Activated CD8-positive, alpha-beta memory T cell treated with anti-CD3 and anti-CD28 coated beads for 1 hour (primary cell): ENCODE results near the gene SLAMF6.
"Not testable (repeated sequence)": the region's sequence is repeated elsewhere in the genome, so short reads cannot be mapped to it uniquely, and the experiment has no call there.

Experiments
- DNase-seq, 2 donors: peaks; one replicate each; pipeline ENCODE4 v3.0.0-alpha.2; 2020; ENCODE audit warnings: low read depth in 1 of 2; ENCODE audit errors: extremely low read depth in 1 of 2

The SLAMF6 gene

GRCh38 chr1:160522622-160523345 is at the start of gene SLAMF6:
Gene SLAMF6, minus strand, starts transcription at chr1:160523255. Its CDS starts 63 bp downstream, at chr1:160523192.
- peak in 1 of 2 donors; percentile 8 for DNase-seq

DNA sequence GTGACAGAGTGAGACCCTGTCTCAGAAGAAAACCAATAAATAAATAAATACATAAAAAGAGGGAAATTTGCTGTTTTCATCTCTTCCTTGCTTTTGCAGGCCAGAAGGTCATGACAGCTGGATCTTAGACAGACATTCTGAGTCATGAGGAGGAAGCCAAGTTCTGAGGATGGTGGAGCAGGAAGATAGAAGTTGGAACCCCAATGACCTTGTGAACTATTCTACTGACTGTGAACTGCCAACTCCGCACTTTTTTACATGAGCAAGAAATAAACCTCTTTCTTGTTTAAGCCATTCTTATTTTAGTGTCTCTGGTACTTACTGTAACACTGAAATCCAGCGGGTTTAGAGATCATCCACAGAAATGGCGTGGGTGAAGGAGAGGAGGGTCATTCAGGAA is 47.8 kb upstream of the SLAMF6 start:
- no peak for DNase-seq

DNA sequence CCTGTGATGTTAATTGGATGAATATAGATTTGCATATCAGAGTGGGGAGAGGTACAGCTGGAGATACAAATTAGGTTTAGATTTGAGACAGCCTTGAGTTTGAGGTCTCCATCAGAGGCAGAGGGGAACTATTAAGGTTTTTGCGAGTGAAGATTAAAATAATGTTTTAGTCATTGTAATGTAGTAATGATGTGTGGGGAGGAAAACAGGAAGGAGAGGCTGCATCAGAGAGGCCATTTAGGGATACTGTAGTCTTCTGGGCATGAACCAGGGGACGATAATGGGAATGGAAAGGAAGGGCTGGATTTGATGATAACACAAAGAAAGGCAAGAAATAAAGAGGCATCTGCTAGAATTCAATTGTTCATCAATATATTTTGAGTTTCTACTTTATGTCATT is 46.8 kb upstream of the SLAMF6 start:
- no peak for DNase-seq

GRCh38 chr1:160567858-160568682 is 45.0 kb upstream of the SLAMF6 start:
- DNase-seq, result peak; percentile 30 to 56

GRCh38 chr1:160567341-160567740 is 44.3 kb upstream of the SLAMF6 start:
- DNase-seq, result no peak

GRCh38 chr1:160565564-160565963 is 42.5 kb upstream of the SLAMF6 start:
- no peak for DNase-seq

GRCh38 chr1:160563230-160563629 is 40.2 kb upstream of the SLAMF6 start:
- not testable (repeated sequence) for DNase-seq

DNA sequence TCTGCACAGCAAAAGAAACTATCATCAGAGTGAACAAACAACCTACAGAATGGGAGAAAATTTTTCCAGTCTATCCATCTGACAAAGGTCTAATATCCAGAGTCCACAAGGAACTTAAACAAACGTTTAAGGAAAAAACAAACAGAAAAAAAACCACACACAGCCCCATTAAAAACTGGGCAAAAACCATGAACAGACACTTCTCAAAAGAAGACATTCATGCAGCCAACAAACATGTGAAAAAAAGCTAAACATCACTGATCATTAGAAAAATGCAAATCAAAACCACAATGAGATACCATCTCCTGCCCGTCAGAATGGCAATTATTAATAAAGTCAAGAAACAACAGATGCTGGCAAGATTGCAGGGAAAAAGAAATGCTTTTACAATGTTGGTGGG is 39.7 kb upstream of the SLAMF6 start:
- not testable (repeated sequence) for DNase-seq

- DNase-seq, result no peak
Observed at GRCh38 chr1:160560806-160561205, 37.8 kb upstream of the SLAMF6 start.

- DNase-seq, result no peak
Observed at GRCh38 chr1:160560045-160560705, 37.1 kb upstream of the SLAMF6 start.

DNA sequence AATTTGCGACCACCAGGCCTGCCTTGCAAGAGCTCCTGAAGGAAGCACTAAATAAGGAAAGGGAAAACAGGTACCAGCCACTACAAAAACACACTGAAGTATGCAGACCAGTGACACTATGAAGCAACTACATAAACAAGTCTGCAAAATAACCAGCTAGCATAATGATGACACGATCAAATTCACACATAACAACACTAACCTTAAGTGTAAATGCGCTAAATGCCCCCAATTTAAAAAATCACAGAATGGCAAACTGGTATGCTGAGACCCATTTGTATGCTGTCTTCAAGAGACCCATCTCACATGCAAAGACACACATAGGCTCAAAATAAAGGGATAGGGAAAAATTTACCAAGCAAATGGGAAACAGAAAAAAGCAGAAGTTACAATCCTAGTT is 36.4 kb upstream of the SLAMF6 start:
- not testable (repeated sequence) for DNase-seq

GRCh38 chr1:160558660-160559380 is 35.8 kb upstream of the SLAMF6 start:
- no peak for DNase-seq

GRCh38 chr1:160553778-160554177 is 30.7 kb upstream of the SLAMF6 start:
- no peak for DNase-seq

- DNase-seq, result no peak
Observed at GRCh38 chr1:160552425-160552824, 29.4 kb upstream of the SLAMF6 start.

GRCh38 chr1:160550572-160551034 is 27.5 kb upstream of the SLAMF6 start:
- DNase-seq, result peak; percentile 25 to 49

GRCh38 chr1:160549665-160550006 is 26.6 kb upstream of the SLAMF6 start:
- DNase-seq, result no peak

DNA sequence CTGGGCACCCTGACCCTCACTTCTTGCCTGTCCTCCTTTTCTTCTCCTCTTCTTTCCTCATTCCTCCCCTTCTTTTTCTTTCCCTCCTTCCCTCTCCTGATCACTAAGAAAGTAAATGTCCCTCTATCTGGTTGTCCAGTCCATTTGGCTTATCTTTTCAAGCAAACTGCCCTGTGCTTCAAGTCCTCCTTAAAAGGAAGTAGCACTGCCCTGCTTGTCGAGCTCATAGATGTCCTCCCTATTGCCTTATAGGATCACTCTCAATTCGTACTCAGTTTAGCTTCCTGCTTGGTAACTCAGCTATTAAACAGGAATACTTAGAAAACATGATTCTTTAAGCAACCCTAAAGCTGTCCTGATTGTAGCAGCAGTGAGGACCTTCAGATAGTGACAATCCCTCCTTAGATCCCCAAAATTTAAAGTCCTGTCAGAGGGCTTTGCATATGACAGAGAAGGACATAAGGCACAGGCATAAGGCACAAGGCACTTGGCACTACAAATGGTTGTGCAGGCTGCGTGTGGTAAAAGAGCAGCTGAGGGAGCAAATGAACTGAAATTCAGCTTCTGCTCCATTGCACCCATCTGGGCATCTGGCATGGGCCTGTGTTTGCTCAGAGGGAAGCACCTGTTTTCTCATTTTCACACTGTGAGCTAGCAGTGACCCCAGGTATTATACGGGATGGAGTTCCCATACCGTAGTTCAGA is 26.1 kb upstream of the SLAMF6 start:
- DNase-seq, result no peak

DNA sequence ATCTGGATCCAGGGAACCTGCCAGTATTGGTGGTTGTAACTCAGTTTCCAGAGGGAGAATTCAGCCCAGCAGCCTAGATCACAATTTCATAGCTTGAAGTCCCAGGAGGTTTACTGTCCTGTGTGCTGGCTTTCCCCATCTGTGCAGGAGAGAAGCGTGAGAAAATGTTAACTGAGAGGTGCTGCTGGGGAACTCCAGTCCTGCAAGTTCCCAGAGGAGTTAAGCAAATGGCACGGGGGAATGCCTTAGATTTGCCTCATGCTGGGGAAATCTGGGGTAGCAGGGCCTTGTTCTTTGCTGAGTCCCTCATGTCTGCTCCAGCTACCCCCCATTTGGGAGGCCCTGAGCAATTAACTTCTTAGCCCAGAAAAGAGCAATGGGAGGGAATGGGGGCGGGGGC is 25.1 kb upstream of the SLAMF6 start:
- no peak for DNase-seq

- DNase-seq, result no peak
Observed at GRCh38 chr1:160547422-160547821, 24.4 kb upstream of the SLAMF6 start.

- no peak for DNase-seq
Observed at GRCh38 chr1:160546942-160547341, 23.9 kb upstream of the SLAMF6 start.
